Measurements from ENCODE around the gene GRM3. TPM values are rescaled to one million over a fixed set of nuclear protein-coding genes. Genes with fewer than 3 reads are reported as not detected.

The GRM3 gene
- total and polyA plus RNA-seq, 3 experiments from 2014 or later = not detected

- H3K4me3 Mint-ChIP-seq = no peak overlapping the region
- no peaks in the 10 kb centered on the region for H3K27me3 Mint-ChIP-seq
- no peak overlapping the region for H3K27ac Mint-ChIP-seq
- DNase-seq = no peak
- Histone ChIP-seq H3K27ac (ENCODE audit: low read depth, low read length) (no peak overlapping the region), H3K4me3 (ENCODE audit: low read length) (no peak overlapping the region), H3K4me1 (ENCODE audit: insufficient read depth, low read length) (no peaks in the 10 kb centered on the region), H3K36me3 (ENCODE audit: insufficient read depth, low read length) (no peaks in the 10 kb centered on the region), H3K9me3 (ENCODE audit: low read length) (no peaks in the 10 kb centered on the region), H3K27me3 (ENCODE audit: insufficient read depth, low read length, poor library complexity, severe bottlenecking) (no peaks in the 10 kb centered on the region)
- no peaks in the 10 kb centered on the region for H3K4me1 Mint-ChIP-seq
- ChIA-PET CTCF (no interaction called here), POLR2A (no interaction called here)
- H3K36me3 Mint-ChIP-seq = no peaks in the 10 kb centered on the region
- H3K9me3 Mint-ChIP-seq = peaks cover 0 to 6% (median 2%) of the 10 kb centered on the region in 5 donors
These were observed 76.6 kb downstream of the GRM3 start for GRCh38 chr7:86720306-86720705.

- Mint-ChIP-seq H3K4me3 (no peak overlapping the region), H3K9me3 (peaks cover 0 to 14% (median 4%) of the 10 kb centered on the region in 5 donors), H3K4me1 (no peaks in the 10 kb centered on the region), H3K27ac (no peak overlapping the region), H3K27me3 (no peaks in the 10 kb centered on the region), H3K36me3 (no peaks in the 10 kb centered on the region)
- H3K36me3 ChIP-seq (ENCODE audit: insufficient read depth, low read length) = no peaks in the 10 kb centered on the region
- H3K27ac ChIP-seq (ENCODE audit: low read depth, low read length) = no peak overlapping the region
- no peaks in the 10 kb centered on the region for H3K4me1 ChIP-seq (ENCODE audit: insufficient read depth, low read length)
- no peaks in the 10 kb centered on the region for H3K9me3 ChIP-seq (ENCODE audit: low read length)
- H3K4me3 ChIP-seq (ENCODE audit: low read length) = no peak overlapping the region
- ChIA-PET POLR2A (no interaction called here), CTCF (no interaction called here)
- no peak for DNase-seq
- H3K27me3 ChIP-seq (ENCODE audit: insufficient read depth, low read length, poor library complexity, severe bottlenecking) = no peaks in the 10 kb centered on the region
These were observed 90.1 kb downstream of the GRM3 start for GRCh38 chr7:86733783-86734182.

- CTCF ChIA-PET = no interaction called here
- H3K4me3 ChIP-seq (ENCODE audit: low read length) = no peak overlapping the region
- H3K27ac Mint-ChIP-seq = no peak overlapping the region
- POLR2A ChIA-PET = no interaction called here
- H3K9me3 ChIP-seq (ENCODE audit: low read length) = no peaks in the 10 kb centered on the region
- H3K4me3 Mint-ChIP-seq = no peak overlapping the region
- H3K36me3 ChIP-seq (ENCODE audit: insufficient read depth, low read length) = no peaks in the 10 kb centered on the region
- H3K27me3 ChIP-seq (ENCODE audit: insufficient read depth, low read length, poor library complexity, severe bottlenecking) = no peaks in the 10 kb centered on the region
- no peaks in the 10 kb centered on the region for H3K9me3 Mint-ChIP-seq
- peaks cover 0 to 1% (median 0%) of the 10 kb centered on the region in 3 donors for H3K36me3 Mint-ChIP-seq
- no peak overlapping the region for H3K27ac ChIP-seq (ENCODE audit: low read depth, low read length)
- H3K4me1 Mint-ChIP-seq = no peaks in the 10 kb centered on the region
- H3K27me3 Mint-ChIP-seq = no peaks in the 10 kb centered on the region
- no peaks in the 10 kb centered on the region for H3K4me1 ChIP-seq (ENCODE audit: insufficient read depth, low read length)
- no peak for DNase-seq
These were observed 101.5 kb downstream of the GRM3 start for GRCh38 chr7:86745013-86745745.

GRCh38 chr7:86747698-86748097 is 104.0 kb downstream of the GRM3 start:
- CTCF ChIA-PET = no interaction called here

GRCh38 chr7:86748201-86748600 is 104.5 kb downstream of the GRM3 start:
- Histone ChIP-seq H3K4me1 (ENCODE audit: insufficient read depth, low read length) (no peaks in the 10 kb centered on the region), H3K9me3 (ENCODE audit: low read length) (no peaks in the 10 kb centered on the region), H3K4me3 (ENCODE audit: low read length) (no peak overlapping the region), H3K27ac (ENCODE audit: low read depth, low read length) (no peak overlapping the region), H3K36me3 (ENCODE audit: insufficient read depth, low read length) (no peaks in the 10 kb centered on the region), H3K27me3 (ENCODE audit: insufficient read depth, low read length, poor library complexity, severe bottlenecking) (no peaks in the 10 kb centered on the region)
- Mint-ChIP-seq H3K27me3 (no peaks in the 10 kb centered on the region), H3K27ac (no peak overlapping the region), H3K9me3 (no peaks in the 10 kb centered on the region), H3K4me3 (no peak overlapping the region), H3K4me1 (no peaks in the 10 kb centered on the region), H3K36me3 (peaks cover 0 to 1% (median 0%) of the 10 kb centered on the region in 3 donors)
- no peak for DNase-seq
- CTCF ChIA-PET = no interaction called here
- POLR2A ChIA-PET = no interaction called here

More at GRCh38 chr7:86747698-86748097, 104.0 kb downstream of the GRM3 start:
- H3K27ac ChIP-seq (ENCODE audit: low read depth, low read length) = no peak overlapping the region
- H3K4me3 ChIP-seq (ENCODE audit: low read length) = no peak overlapping the region
- Mint-ChIP-seq H3K9me3 (no peaks in the 10 kb centered on the region), H3K4me1 (no peaks in the 10 kb centered on the region), H3K27ac (no peak overlapping the region), H3K4me3 (no peak overlapping the region), H3K36me3 (peaks cover 0 to 1% (median 0%) of the 10 kb centered on the region in 3 donors), H3K27me3 (no peaks in the 10 kb centered on the region)
- H3K27me3 ChIP-seq (ENCODE audit: insufficient read depth, low read length, poor library complexity, severe bottlenecking) = no peaks in the 10 kb centered on the region
- H3K4me1 ChIP-seq (ENCODE audit: insufficient read depth, low read length) = no peaks in the 10 kb centered on the region
- H3K36me3 ChIP-seq (ENCODE audit: insufficient read depth, low read length) = no peaks in the 10 kb centered on the region
- no peak for DNase-seq
- POLR2A ChIA-PET = no interaction called here
- H3K9me3 ChIP-seq (ENCODE audit: low read length) = no peaks in the 10 kb centered on the region

- POLR2A ChIA-PET = no interaction called here
- CTCF ChIA-PET = no interaction called here
- Histone ChIP-seq H3K9me3 (ENCODE audit: low read length) (no peaks in the 10 kb centered on the region), H3K27me3 (ENCODE audit: insufficient read depth, low read length, poor library complexity, severe bottlenecking) (no peaks in the 10 kb centered on the region), H3K36me3 (ENCODE audit: insufficient read depth, low read length) (no peaks in the 10 kb centered on the region), H3K4me3 (ENCODE audit: low read length) (no peak overlapping the region), H3K4me1 (ENCODE audit: insufficient read depth, low read length) (no peaks in the 10 kb centered on the region), H3K27ac (ENCODE audit: low read depth, low read length) (no peak overlapping the region)
- no peak for DNase-seq
- H3K4me1 Mint-ChIP-seq = no peaks in the 10 kb centered on the region
- H3K27ac Mint-ChIP-seq = no peak overlapping the region
- H3K27me3 Mint-ChIP-seq = no peaks in the 10 kb centered on the region
- no peak overlapping the region for H3K4me3 Mint-ChIP-seq
- H3K36me3 Mint-ChIP-seq = peaks cover 0 to 1% (median 0%) of the 10 kb centered on the region in 3 donors
- no peaks in the 10 kb centered on the region for H3K9me3 Mint-ChIP-seq
These were observed 105.4 kb downstream of the GRM3 start for GRCh38 chr7:86748843-86749719.

- Mint-ChIP-seq H3K9me3 (no peaks in the 10 kb centered on the region), H3K36me3 (peaks cover 0 to 1% (median 0%) of the 10 kb centered on the region in 3 donors)
These were observed 106.3 kb downstream of the GRM3 start for GRCh38 chr7:86749741-86750665.

More at GRCh38 chr7:86749741-86750665, 106.3 kb downstream of the GRM3 start:
- Histone ChIP-seq H3K4me3 (ENCODE audit: low read length) (no peak overlapping the region), H3K9me3 (ENCODE audit: low read length) (no peaks in the 10 kb centered on the region), H3K27me3 (ENCODE audit: insufficient read depth, low read length, poor library complexity, severe bottlenecking) (no peaks in the 10 kb centered on the region), H3K36me3 (ENCODE audit: insufficient read depth, low read length) (no peaks in the 10 kb centered on the region), H3K27ac (ENCODE audit: low read depth, low read length) (no peak overlapping the region), H3K4me1 (ENCODE audit: insufficient read depth, low read length) (no peaks in the 10 kb centered on the region)
- peaks cover 0 to 2% of the 10 kb centered on the region in 2 donors for H3K27me3 Mint-ChIP-seq
- ChIA-PET POLR2A (no interaction called here), CTCF (no interaction called here)
- DNase-seq = no peak
- no peak overlapping the region for H3K4me3 Mint-ChIP-seq
- no peak overlapping the region for H3K27ac Mint-ChIP-seq
- H3K4me1 Mint-ChIP-seq = no peaks in the 10 kb centered on the region
